Right cardiac atrium (tissue), 5 donors: ENCODE data around the gene CTTNBP2. TPM values are rescaled to one million over a fixed set of nuclear protein-coding genes. Genes with fewer than 3 reads are reported as not detected.

ENCODE experiments used
- ATAC-seq, 2 donors: fragments of 200-7000 bp; cut with Tn5 transposase; one replicate each; pipeline versions ENCODE4 v1.8.0 to v1.9.1; 2020; ENCODE audit warnings: moderate library complexity in 2 of 2, mild to moderate bottlenecking in 1 of 2
- DNase-seq, 3 donors: peaks; one replicate each; pipeline ENCODE4 v3.0.0-alpha.2; 2020
- H3K27ac ChIP-seq: one replicate; pipeline ENCODE4 v1.5.1; 2013; ENCODE audit warnings: mild to moderate bottlenecking, low read length, control low read depth, moderate library complexity
- H3K27me3 ChIP-seq: one replicate; pipeline ENCODE4 v1.6.1; 2013; ENCODE audit not compliant: control insufficient read depth, insufficient read depth
- H3K4me1 ChIP-seq: one replicate; pipeline ENCODE4 v1.6.1; 2013; ENCODE audit warnings: low read length; ENCODE audit not compliant: control insufficient read depth, insufficient read depth
- H3K4me3 ChIP-seq: one replicate; pipeline ENCODE4 v1.5.1; 2013; ENCODE audit warnings: low read length, control low read depth
- H3K9me3 ChIP-seq: one replicate; pipeline ENCODE4 v1.6.1; 2013; ENCODE audit warnings: low read length; ENCODE audit not compliant: control insufficient read depth
- WGBS: extraction: QIAGEN DNeasy Blood & Tissue Kit; methylation state at CpG from one replicate; pipeline ENCODE4 v1.1.7; 2013; 5-methylcytosine and 5-hydroxymethylcytosine counted together
- intact Hi-C, 4 donors: fragments of 100-400 bp; cut with DNase I; formaldehyde crosslinking; loops; one replicate each; pipeline versions ENCODE4 v1.11.0 to v1.14.0; 2022 to 2023
- polyA plus RNA-seq: library from polyadenylated mRNA; stranded (reverse); fragments of 200-250 nt; gene quantifications from one replicate; pipeline ENCODE4 v1.2.3, GENCODE V29; 2013
- total RNA-seq, 4 donors: library from RNA; stranded (reverse); fragmentation: NEBNext Ultra II Directional; extraction: Animal tissue kit (Norgen Biotek cat#: 25700); gene quantifications; one replicate each; pipeline ENCODE4 v1.2.1, GENCODE V29; 2021
- donor health status: healthy with polysubstance abuse.
- donor health status: DM: no; HTN: yes; CAD: no.
- donor health status: DM: no; HTN: no; CAD: no.
- donor health status: DM: no; HTN: yes; CAD: no; lungs with severe emphysema.
- donor health status: DM: yes; HTN: yes; CAD: no.

The CTTNBP2 gene
- total and polyA plus RNA-seq, 5 donors, result 2.0 to 5.5 (median 4.3) TPM

- WGBS, result 88% methylated on average over 2 of the region's 2 CpGs
Measured at GRCh38 chr7:117781707-117782106, 91.5 kb downstream of the CTTNBP2 start.

GRCh38 chr7:117780832-117781231, 92.4 kb downstream of the CTTNBP2 start:
- H3K4me1 ChIP-seq, result no peaks in the 10 kb centered on the region
- no peaks in the 10 kb centered on the region for H3K9me3 ChIP-seq
- intact Hi-C loops, result no loop called here
- H3K4me3 ChIP-seq, result no peak overlapping the region
- no peak for DNase-seq
- ATAC-seq, result no peak
- H3K27me3 ChIP-seq, result no peaks in the 10 kb centered on the region
- WGBS, result 46% methylated on average over 2 of the region's 2 CpGs
- no peak overlapping the region for H3K27ac ChIP-seq

More at GRCh38 chr7:117781707-117782106, 91.5 kb downstream of the CTTNBP2 start:
- ATAC-seq, result no peak
- Histone ChIP-seq H3K9me3 (no peaks in the 10 kb centered on the region), H3K27ac (no peak overlapping the region), H3K4me1 (no peaks in the 10 kb centered on the region), H3K27me3 (no peaks in the 10 kb centered on the region), H3K4me3 (no peak overlapping the region)
- intact Hi-C loops, result no loop called here
- DNase-seq, result no peak

- H3K9me3 ChIP-seq, result no peaks in the 10 kb centered on the region
- DNase-seq, result no peak
- 76% methylated on average over 3 of the region's 3 CpGs for WGBS
- no peak overlapping the region for H3K27ac ChIP-seq
- intact Hi-C loops, result no loop called here
- H3K4me3 ChIP-seq, result no peak overlapping the region
- no peak for ATAC-seq
- no peaks in the 10 kb centered on the region for H3K27me3 ChIP-seq
- H3K4me1 ChIP-seq, result peaks cover 2% of the 10 kb centered on the region
Measured at GRCh38 chr7:117777335-117778142, 95.7 kb downstream of the CTTNBP2 start.

- H3K4me3 ChIP-seq, result no peak overlapping the region
- DNase-seq (no peak), ATAC-seq (no peak)
- no peaks in the 10 kb centered on the region for H3K27me3 ChIP-seq
- H3K4me1 ChIP-seq, result peaks cover 2% of the 10 kb centered on the region
- H3K27ac ChIP-seq, result no peak overlapping the region
- intact Hi-C loops, result no loop called here
- H3K9me3 ChIP-seq, result no peaks in the 10 kb centered on the region
Measured at GRCh38 chr7:117776224-117776623, 97.0 kb downstream of the CTTNBP2 start.

GRCh38 chr7:117775801-117776200, 97.4 kb downstream of the CTTNBP2 start:
- DNase-seq (no peak), ATAC-seq (no peak)
- no peaks in the 10 kb centered on the region for H3K27me3 ChIP-seq
- whole genome bisulfite sequencing, result 68% methylated on average over 2 of the region's 2 CpGs
- no peak overlapping the region for H3K27ac ChIP-seq
- H3K9me3 ChIP-seq, result no peaks in the 10 kb centered on the region
- no peak overlapping the region for H3K4me3 ChIP-seq
- peaks cover 2% of the 10 kb centered on the region for H3K4me1 ChIP-seq
- intact Hi-C loops, result no loop called here

- Histone ChIP-seq H3K4me3 (no peak overlapping the region), H3K9me3 (no peaks in the 10 kb centered on the region), H3K27ac (no peak overlapping the region), H3K27me3 (no peaks in the 10 kb centered on the region), H3K4me1 (peaks cover 2% of the 10 kb centered on the region)
- ATAC-seq (no peak), DNase-seq (no peak)
- intact Hi-C loops, result no loop called here
- 19% methylated on average over 1 of the region's 1 CpG for WGBS
Measured at GRCh38 chr7:117774943-117775342, 98.3 kb downstream of the CTTNBP2 start.

GRCh38 chr7:117772421-117772820, 100.8 kb downstream of the CTTNBP2 start:
- intact Hi-C loops, result no loop called here

GRCh38 chr7:117771756-117772155, 101.5 kb downstream of the CTTNBP2 start:
- 59% methylated on average over 4 of the region's 4 CpGs for WGBS
- peaks cover 2% of the 10 kb centered on the region for H3K4me1 ChIP-seq
- DNase-seq (no peak), ATAC-seq (peak in 1 of 2 donors; percentile 45)
- H3K27ac ChIP-seq, result no peak overlapping the region
- H3K4me3 ChIP-seq, result no peak overlapping the region
- H3K27me3 ChIP-seq, result no peaks in the 10 kb centered on the region
- no peaks in the 10 kb centered on the region for H3K9me3 ChIP-seq
- intact Hi-C loops, result no loop called here

More at GRCh38 chr7:117772421-117772820, 100.8 kb downstream of the CTTNBP2 start:
- H3K4me3 ChIP-seq, result no peak overlapping the region
- no peak overlapping the region for H3K27ac ChIP-seq
- H3K4me1 ChIP-seq, result peaks cover 2% of the 10 kb centered on the region
- no peaks in the 10 kb centered on the region for H3K9me3 ChIP-seq
- 98% methylated on average over 2 of the region's 2 CpGs for WGBS
- no peak for ATAC-seq
- no peak for DNase-seq
- H3K27me3 ChIP-seq, result no peaks in the 10 kb centered on the region

GRCh38 chr7:117769085-117769484, 104.2 kb downstream of the CTTNBP2 start:
- intact Hi-C loops, result no loop called here
- no peak overlapping the region for H3K4me3 ChIP-seq
- no peaks in the 10 kb centered on the region for H3K9me3 ChIP-seq
- no peak overlapping the region for H3K27ac ChIP-seq
- WGBS, result 88% methylated on average over 1 of the region's 1 CpG
- H3K4me1 ChIP-seq, result peaks cover 2% of the 10 kb centered on the region
- H3K27me3 ChIP-seq, result no peaks in the 10 kb centered on the region
- ATAC-seq, result no peak
- DNase-seq, result no peak

- no peaks in the 10 kb centered on the region for H3K27me3 ChIP-seq
- no peak overlapping the region for H3K27ac ChIP-seq
- no peak overlapping the region for H3K4me3 ChIP-seq
- H3K4me1 ChIP-seq, result no peaks in the 10 kb centered on the region
- H3K9me3 ChIP-seq, result no peaks in the 10 kb centered on the region
- intact Hi-C loops, result no loop called here
- no peak for ATAC-seq
- no peak for DNase-seq
Measured at GRCh38 chr7:117767951-117768350, 105.3 kb downstream of the CTTNBP2 start.

- Histone ChIP-seq H3K4me1 (no peaks in the 10 kb centered on the region), H3K27ac (no peak overlapping the region), H3K4me3 (no peak overlapping the region), H3K9me3 (no peaks in the 10 kb centered on the region), H3K27me3 (no peaks in the 10 kb centered on the region)
- 86% methylated on average over 2 of the region's 2 CpGs for WGBS
- ATAC-seq, result no peak
- DNase-seq, result no peak
- intact Hi-C loops, result no loop called here
Measured at GRCh38 chr7:117766913-117767312, 106.3 kb downstream of the CTTNBP2 start.

- ATAC-seq, result no peak
- Histone ChIP-seq H3K27me3 (no peaks in the 10 kb centered on the region), H3K27ac (no peak overlapping the region), H3K4me1 (no peaks in the 10 kb centered on the region), H3K9me3 (no peaks in the 10 kb centered on the region), H3K4me3 (no peak overlapping the region)
- WGBS, result 76% methylated on average over 1 of the region's 1 CpG
- DNase-seq, result no peak
- intact Hi-C loops, result no loop called here
Measured at GRCh38 chr7:117764031-117764430, 109.2 kb downstream of the CTTNBP2 start.
